WTC11 (cell line): ENCODE measurements around the gene CDCP1. TPM values are rescaled to one million over a fixed set of nuclear protein-coding genes. Genes with fewer than 3 reads are reported as not detected.

Experiments
- ATAC-seq: fragments of 200-7000 bp; cut with Tn5 transposase; 2 replicates; pipeline ENCODE4 v1.10.0; 2021; ENCODE audit warnings: mild to moderate bottlenecking, moderate library complexity
- CTCF ChIA-PET: fragments of 300-600 bp; sonication (Branson Sonifier 250); formaldehyde crosslinking; loops from one replicate; lab custom pipeline; 2021; ENCODE audit warnings: antibody characterized with exemption; lab: Charles Lee
- POLR2A ChIA-PET: fragments of 350-600 bp; sonication (Branson Sonifier 250); formaldehyde crosslinking; loops from one replicate; lab custom pipeline; 2021; ENCODE audit warnings: antibody characterized with exemption; lab: Charles Lee
- DNase-seq: peaks from one replicate; pipeline ENCODE4 v3.0.0; 2021; ENCODE audit warnings: low spot score
- H3K27ac Mint-ChIP-seq: 2 replicates; pipeline ENCODE4 v1.8.0; 2021; ENCODE audit warnings: mixed read lengths
- H3K27me3 Mint-ChIP-seq: 2 replicates; pipeline ENCODE4 v1.8.0; 2021; ENCODE audit warnings: low read depth, mild to moderate bottlenecking, moderate library complexity, mixed read lengths
- H3K36me3 Mint-ChIP-seq: 2 replicates; pipeline ENCODE4 v1.8.0; 2021; ENCODE audit warnings: mixed read lengths
- H3K4me1 Mint-ChIP-seq: 2 replicates; pipeline ENCODE4 v1.8.0; 2022; ENCODE audit warnings: mixed read lengths
- H3K4me3 Mint-ChIP-seq: 2 replicates; pipeline ENCODE4 v1.8.0; 2021; ENCODE audit warnings: mild to moderate bottlenecking, moderate library complexity, mixed read lengths
- H3K9me3 Mint-ChIP-seq: 2 replicates; pipeline ENCODE4 v1.8.0; 2021; ENCODE audit warnings: mixed read lengths
- AR ChIP-seq: fragments of 250-450 bp; sonication (Bioruptor Pico); IDR thresholded peaks from 2 replicates; pipeline ENCODE4 v1.9.0; 2021; ENCODE audit warnings: mild to moderate bottlenecking
- ATF2 ChIP-seq: sonication (generic); formaldehyde crosslinking; IDR thresholded peaks from 2 replicates; pipeline ENCODE4 v1.8.1; 2022; ENCODE audit warnings: low read depth, missing genetic modification reagents, borderline replicate concordance
- ATF3 ChIP-seq: sonication (generic); formaldehyde crosslinking; conservative IDR thresholded peaks from 2 replicates; pipeline ENCODE4 v1.8.1; 2022; ENCODE audit warnings: mild to moderate bottlenecking, missing genetic modification reagents
- E2F1 ChIP-seq: sonication (generic); formaldehyde crosslinking; IDR thresholded peaks from 2 replicates; pipeline ENCODE4 v1.8.0; 2022; ENCODE audit warnings: mild to moderate bottlenecking, missing genetic modification reagents
- EMX1 ChIP-seq: fragments of 250-450 bp; sonication (Bioruptor Pico); IDR thresholded peaks from 2 replicates; pipeline ENCODE4 v1.8.0; 2021; ENCODE audit warnings: mild to moderate bottlenecking
- FOXJ3 ChIP-seq: sonication (generic); formaldehyde crosslinking; IDR thresholded peaks from 2 replicates; pipeline ENCODE4 v1.9.0; 2021; ENCODE audit warnings: missing genetic modification reagents, mild to moderate bottlenecking, borderline replicate concordance
- FOXK1 ChIP-seq: sonication (generic); formaldehyde crosslinking; IDR thresholded peaks from 2 replicates; pipeline ENCODE4 v1.8.0; 2022; ENCODE audit warnings: mild to moderate bottlenecking, moderate library complexity, missing genetic modification reagents
- GRHL2 ChIP-seq: fragments of 250-450 bp; sonication (Bioruptor Pico); IDR thresholded peaks from 2 replicates; pipeline ENCODE4 v1.8.0; 2022; ENCODE audit warnings: mild to moderate bottlenecking, moderate library complexity; ENCODE audit not compliant: insufficient replicate concordance, severe bottlenecking
- GTF2I ChIP-seq: fragments of 250-450 bp; sonication (Bioruptor Pico); conservative IDR thresholded peaks from 2 replicates; pipeline ENCODE4 v1.4.0; 2021; ENCODE audit warnings: mild to moderate bottlenecking
- IRF1 ChIP-seq: sonication (generic); formaldehyde crosslinking; IDR thresholded peaks from 2 replicates; pipeline ENCODE4 v1.8.0; 2023; ENCODE audit warnings: missing genetic modification reagents
- MXD4 ChIP-seq: fragments of 250-450 bp; sonication (Bioruptor Pico); IDR thresholded peaks from 2 replicates; pipeline ENCODE4 v1.8.0; 2021; ENCODE audit warnings: mild to moderate bottlenecking, moderate library complexity, borderline replicate concordance
- PRDM15 ChIP-seq: sonication (generic); formaldehyde crosslinking; IDR thresholded peaks from 2 replicates; pipeline ENCODE4 v1.8.0; 2022; ENCODE audit warnings: missing genetic modification reagents
- STAT6 ChIP-seq: sonication (generic); formaldehyde crosslinking; conservative IDR thresholded peaks from 2 replicates; pipeline ENCODE4 v1.8.1; 2023; ENCODE audit warnings: mild to moderate bottlenecking, low read depth, missing genetic modification reagents, moderate library complexity
- TEAD4 ChIP-seq: sonication (generic); formaldehyde crosslinking; IDR thresholded peaks from 2 replicates; pipeline ENCODE4 v1.8.0; 2022; ENCODE audit warnings: mild to moderate bottlenecking, missing genetic modification reagents
- TP53 ChIP-seq: sonication (generic); formaldehyde crosslinking; IDR thresholded peaks from 2 replicates; pipeline ENCODE4 v1.8.1; 2023; ENCODE audit warnings: mild to moderate bottlenecking, missing genetic modification reagents
- USF2 ChIP-seq: sonication (generic); formaldehyde crosslinking; IDR thresholded peaks from 2 replicates; pipeline ENCODE4 v1.8.1; 2023; ENCODE audit warnings: mild to moderate bottlenecking, missing genetic modification reagents, moderate library complexity
- ZNF232 ChIP-seq: sonication (generic); formaldehyde crosslinking; IDR thresholded peaks from 2 replicates; pipeline ENCODE4 v1.8.0; 2022; ENCODE audit warnings: mild to moderate bottlenecking, missing genetic modification reagents
- ZNF396 ChIP-seq: fragments of 250-450 bp; sonication (Bioruptor Pico); IDR thresholded peaks from 2 replicates; pipeline ENCODE4 v1.8.0; 2021; ENCODE audit warnings: mild to moderate bottlenecking, moderate library complexity, borderline replicate concordance
- ZNF512 ChIP-seq: sonication (generic); formaldehyde crosslinking; IDR thresholded peaks from 2 replicates; pipeline ENCODE4 v1.8.1; 2022; ENCODE audit warnings: missing genetic modification reagents, borderline replicate concordance
- total RNA-seq: library from RNA; stranded (reverse); gene quantifications from 3 replicates; pipeline ENCODE4 v1.2.3, GENCODE V29; 2021

The CDCP1 gene
- total RNA-seq, 1 experiment from 2014 or later: 14.6 TPM

- H3K27ac Mint-ChIP-seq: no peak overlapping the region
- H3K9me3 Mint-ChIP-seq: peaks cover 13% of the 10 kb centered on the region
- H3K36me3 Mint-ChIP-seq: no peaks in the 10 kb centered on the region
- H3K4me3 Mint-ChIP-seq: no peak overlapping the region
- TF ChIP-seq AR (CRISPR knock-in tag) (no peak), USF2 (no peak), FOXK1 (CRISPR knock-in tag) (no peak), TP53 (CRISPR knock-in tag) (no peak), STAT6 (CRISPR knock-in tag) (no peak), GRHL2 (CRISPR knock-in tag) (no peak), ZNF512 (CRISPR knock-in tag) (no peak), ZNF232 (CRISPR knock-in tag) (no peak), ATF3 (CRISPR knock-in tag) (no peak), IRF1 (no peak), E2F1 (CRISPR knock-in tag) (no peak), EMX1 (CRISPR knock-in tag) (no peak)
- peaks cover 21% of the 10 kb centered on the region for H3K27me3 Mint-ChIP-seq
- POLR2A ChIA-PET: no interaction called here
- CTCF ChIA-PET: no interaction called here
- DNase-seq (no peak), ATAC-seq (no peak)
- H3K4me1 Mint-ChIP-seq: peaks cover 3% of the 10 kb centered on the region; the same call in 1 of the 2 replicates
Measured at GRCh38 chr3:45152307-45152706, 6.1 kb upstream of the CDCP1 start.

- peaks cover 32% of the 10 kb centered on the region for H3K27me3 Mint-ChIP-seq
- H3K36me3 Mint-ChIP-seq: no peaks in the 10 kb centered on the region
- ChIA-PET CTCF (no interaction called here), POLR2A (no interaction called here)
- DNase-seq: no peak
- no peak overlapping the region for H3K27ac Mint-ChIP-seq
- peaks cover 10% of the 10 kb centered on the region for H3K4me1 Mint-ChIP-seq
- H3K4me3 Mint-ChIP-seq: no peak overlapping the region
- H3K9me3 Mint-ChIP-seq: peaks cover 13% of the 10 kb centered on the region
- no peak for ATAC-seq
- TF ChIP-seq TEAD4 (CRISPR knock-in tag) (no peak), ZNF396 (CRISPR knock-in tag) (no peak), ATF2 (CRISPR knock-in tag) (no peak), PRDM15 (CRISPR knock-in tag) (no peak), FOXJ3 (CRISPR knock-in tag) (no peak), MXD4 (no peak), GTF2I (CRISPR knock-in tag) (no peak)
Measured at GRCh38 chr3:45151100-45151499, 4.9 kb upstream of the CDCP1 start.
